Glutamatergic neuron (in vitro differentiated cells): Measurements from ENCODE around the gene CNOT11. TPM values are rescaled to one million over a fixed set of nuclear protein-coding genes. Genes with fewer than 3 reads are reported as not detected.
"Not testable (repeated sequence)": the region's sequence is repeated elsewhere in the genome, so short reads cannot be mapped to it uniquely, and the experiment has no call there.

Experiments used
- DNase-seq: peaks from one replicate; pipeline ENCODE4 v3.0.0; 2022
- H3K27ac Mint-ChIP-seq: one replicate; pipeline ENCODE4 v1.8.0; 2020; ENCODE audit warnings: mild to moderate bottlenecking, mixed read lengths, inconsistent platforms; ENCODE audit not compliant: unreplicated experiment
- H3K27me3 Mint-ChIP-seq: one replicate; pipeline ENCODE4 v1.8.0; 2020; ENCODE audit warnings: mild to moderate bottlenecking, moderate library complexity, mixed read lengths, inconsistent platforms; ENCODE audit not compliant: unreplicated experiment
- H3K36me3 Mint-ChIP-seq: one replicate; pipeline ENCODE4 v1.8.0; 2020; ENCODE audit warnings: mild to moderate bottlenecking, mixed read lengths, inconsistent platforms; ENCODE audit not compliant: unreplicated experiment
- H3K4me1 Mint-ChIP-seq: one replicate; pipeline ENCODE4 v1.8.0; 2020; ENCODE audit warnings: mild to moderate bottlenecking, low read depth, mixed read lengths, inconsistent platforms; ENCODE audit not compliant: unreplicated experiment
- H3K4me3 Mint-ChIP-seq: one replicate; pipeline ENCODE4 v1.8.0; 2020; ENCODE audit warnings: mild to moderate bottlenecking, mixed read lengths, inconsistent platforms; ENCODE audit not compliant: unreplicated experiment
- H3K9me3 Mint-ChIP-seq: one replicate; pipeline ENCODE4 v1.8.0; 2020; ENCODE audit warnings: mild to moderate bottlenecking, moderate library complexity, mixed read lengths, inconsistent platforms; ENCODE audit not compliant: unreplicated experiment
- CTCF ChIP-seq: fragments of 200-600 bp; sonication (generic); IDR thresholded peaks from one replicate; pipeline ENCODE4 v1.5.0; 2021; ENCODE audit not compliant: partially characterized antibody, unreplicated experiment
- total RNA-seq: library from RNA; stranded (reverse); fragmentation: NEBNext Ultra II Directional; extraction: Animal tissue kit (Norgen Biotek cat#: 25700); gene quantifications from one replicate; pipeline ENCODE4 v1.2.1, GENCODE V29; 2021; ENCODE audit not compliant: unreplicated experiment

Gene CNOT11
- total RNA-seq, 1 donor from 2014 or later: 35.6 TPM

DNA sequence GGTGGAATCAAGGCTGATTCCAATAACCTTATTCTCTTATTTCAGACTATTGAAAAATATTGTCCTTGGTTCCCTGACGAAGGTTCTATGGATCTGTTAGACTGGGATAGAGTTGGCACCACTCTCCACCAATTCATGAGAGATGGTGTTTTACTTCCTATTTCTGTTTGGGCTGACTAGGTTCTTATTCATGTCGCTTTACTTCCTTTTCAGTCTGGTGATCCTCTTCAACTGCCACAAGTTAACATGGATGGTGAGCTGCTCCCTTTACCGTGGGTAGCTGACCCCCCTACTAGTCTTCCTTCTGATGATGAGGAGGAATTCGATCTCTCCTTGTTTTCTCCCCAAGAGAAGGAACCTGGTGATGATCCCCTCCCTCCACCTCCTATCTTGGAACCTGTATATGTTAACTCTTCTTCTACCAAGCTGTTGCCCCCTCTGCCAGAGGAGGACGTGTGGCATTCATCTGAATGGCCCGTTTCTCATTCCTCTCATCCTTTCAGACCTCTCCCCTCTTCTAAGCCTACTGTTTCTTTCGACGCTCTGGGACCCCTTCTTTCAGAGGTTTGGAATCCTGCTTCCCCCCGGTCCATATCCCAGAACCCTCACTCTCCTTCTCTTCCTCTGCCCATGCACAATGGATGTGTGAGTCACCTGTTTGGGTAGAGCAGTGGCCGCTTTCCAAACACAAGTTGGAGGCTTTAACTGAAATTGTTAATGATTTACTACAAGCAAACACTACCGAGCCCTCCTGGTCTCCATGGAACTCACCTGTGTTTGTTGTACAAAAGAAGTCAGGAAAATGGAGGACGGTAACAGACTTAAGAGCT lies 13.5 kb upstream of the CNOT11 start:
- H3K4me1 Mint-ChIP-seq: peaks cover 11% of the 10 kb centered on the region
- no peak overlapping the region for H3K4me3 Mint-ChIP-seq
- no peak for TF ChIP-seq CTCF
- H3K27me3 Mint-ChIP-seq: no peaks in the 10 kb centered on the region
- H3K36me3 Mint-ChIP-seq: no peaks in the 10 kb centered on the region
- no peak for DNase-seq
- no peak overlapping the region for H3K27ac Mint-ChIP-seq
- H3K9me3 Mint-ChIP-seq: no peaks in the 10 kb centered on the region

GRCh38 chr2:101239760-101240118 lies 12.9 kb upstream of the CNOT11 start:
- DNase-seq, H3K4me3 Mint-ChIP-seq, H3K27me3 Mint-ChIP-seq, H3K36me3 Mint-ChIP-seq, H3K9me3 Mint-ChIP-seq, H3K27ac Mint-ChIP-seq: not testable (repeated sequence)
- H3K4me1 Mint-ChIP-seq: peaks cover 11% of the 10 kb centered on the region

GRCh38 chr2:101240694-101241093 lies 12.0 kb upstream of the CNOT11 start:
- H3K4me3 Mint-ChIP-seq, DNase-seq, H3K27ac Mint-ChIP-seq, H3K27me3 Mint-ChIP-seq, H3K36me3 Mint-ChIP-seq, H3K9me3 Mint-ChIP-seq: not testable (repeated sequence)
- peak; percentile 30 for TF ChIP-seq CTCF
- H3K4me1 Mint-ChIP-seq: peaks cover 11% of the 10 kb centered on the region

DNA sequence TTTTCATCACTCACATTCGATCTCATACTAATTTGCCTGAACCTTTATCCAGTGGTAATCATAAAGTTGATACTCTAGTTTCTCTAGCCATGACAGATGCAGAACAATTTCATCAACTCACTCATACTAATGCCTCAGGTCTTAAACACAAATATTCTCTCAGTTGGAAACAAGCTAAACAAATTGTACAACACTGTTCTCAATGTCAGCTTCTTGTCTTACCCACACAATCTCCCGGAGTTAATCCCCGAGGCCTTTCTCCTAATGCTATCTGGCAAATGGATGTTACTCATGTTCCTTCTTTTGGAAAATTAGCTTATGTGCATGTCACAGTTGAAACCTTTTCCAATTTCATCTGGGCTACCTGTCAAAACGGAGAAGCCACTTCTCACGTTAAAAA lies 11.5 kb upstream of the CNOT11 start:
- H3K27me3 Mint-ChIP-seq: no peaks in the 10 kb centered on the region
- H3K36me3 Mint-ChIP-seq: no peaks in the 10 kb centered on the region
- DNase-seq: no peak
- no peak overlapping the region for H3K4me3 Mint-ChIP-seq
- no peak for TF ChIP-seq CTCF
- peaks cover 11% of the 10 kb centered on the region for H3K4me1 Mint-ChIP-seq
- H3K27ac Mint-ChIP-seq: no peak overlapping the region
- H3K9me3 Mint-ChIP-seq: no peaks in the 10 kb centered on the region

DNA sequence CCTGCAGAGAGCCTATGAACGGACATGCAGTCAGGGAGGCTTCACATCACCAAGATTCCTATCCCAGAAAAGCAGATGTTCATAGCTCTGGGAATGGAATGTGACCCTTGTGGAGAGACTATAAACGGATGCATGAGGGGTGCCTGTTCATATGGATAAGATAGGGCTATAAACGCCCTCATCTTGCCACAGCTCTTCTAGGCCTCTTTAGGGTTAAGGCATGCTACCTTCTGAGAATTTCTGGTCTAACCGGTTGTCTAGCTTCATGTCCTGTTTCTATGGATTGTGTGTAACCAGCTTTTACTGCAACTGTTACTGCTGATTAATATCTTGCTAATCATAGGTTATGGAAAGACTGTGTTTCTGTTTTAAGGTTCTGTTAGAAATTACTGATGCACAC lies 8.3 kb upstream of the CNOT11 start:
- H3K27ac Mint-ChIP-seq, H3K9me3 Mint-ChIP-seq, H3K27me3 Mint-ChIP-seq, DNase-seq, H3K36me3 Mint-ChIP-seq, H3K4me3 Mint-ChIP-seq: not testable (repeated sequence)
- H3K4me1 Mint-ChIP-seq: peaks cover 11% of the 10 kb centered on the region

- H3K4me3 Mint-ChIP-seq, H3K27me3 Mint-ChIP-seq, H3K9me3 Mint-ChIP-seq, DNase-seq, H3K36me3 Mint-ChIP-seq, H3K27ac Mint-ChIP-seq: not testable (repeated sequence)
- H3K4me1 Mint-ChIP-seq: peaks cover 11% of the 10 kb centered on the region
These were observed 7.8 kb upstream of the CNOT11 start for GRCh38 chr2:101244899-101245298.

- H3K27me3 Mint-ChIP-seq, H3K27ac Mint-ChIP-seq, H3K9me3 Mint-ChIP-seq, DNase-seq, H3K36me3 Mint-ChIP-seq, H3K4me3 Mint-ChIP-seq: not testable (repeated sequence)
- peaks cover 11% of the 10 kb centered on the region for H3K4me1 Mint-ChIP-seq
These were observed 7.2 kb upstream of the CNOT11 start for GRCh38 chr2:101245468-101245867.

DNA sequence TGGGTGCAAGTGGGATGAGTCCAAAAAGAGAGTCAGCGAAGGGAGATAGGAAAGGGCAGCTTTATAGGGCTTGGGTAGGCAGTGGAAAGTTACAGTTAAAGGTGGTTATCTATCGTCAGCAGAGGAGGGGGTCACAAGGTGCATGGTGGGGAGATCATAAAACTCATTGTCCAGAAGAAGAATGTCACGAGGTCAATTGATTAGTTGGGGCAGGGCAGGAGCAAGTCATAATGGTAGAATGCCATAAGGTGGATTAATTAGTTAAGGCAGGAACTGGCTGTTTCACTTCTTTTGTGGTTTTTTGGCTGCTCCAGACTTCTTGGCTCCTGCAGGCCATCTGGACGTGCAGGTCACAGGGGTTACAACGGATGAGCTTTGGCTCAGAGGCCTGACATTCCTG lies 3.9 kb upstream of the CNOT11 start:
- not testable (repeated sequence) for H3K36me3 Mint-ChIP-seq, H3K9me3 Mint-ChIP-seq, DNase-seq, H3K27me3 Mint-ChIP-seq, H3K4me1 Mint-ChIP-seq, H3K4me3 Mint-ChIP-seq, H3K27ac Mint-ChIP-seq
